Measurements from ENCODE around the gene WWC2. TPM values are rescaled to one million over a fixed set of nuclear protein-coding genes. Genes with fewer than 3 reads are reported as not detected.
A peak's percentile ranks its signal among the peaks of the same experiment; 100 is the strongest.

Gene WWC2
- total and polyA plus RNA-seq, 2 experiments from 2014 or later: 50.5 to 74.2 TPM

GRCh38 chr4:183163135-183163534 lies 64.1 kb downstream of the WWC2 start:
- Mint-ChIP-seq H3K36me3 (ENCODE audit: low read depth) (no peaks in the 10 kb centered on the region), H3K4me3 (no peak overlapping the region), H3K27ac (0 out of 2 replicates have a peak overlapping the region, but pooled peaks have one; percentile 5), H3K27me3 (ENCODE audit: insufficient read depth, low read depth, poor library complexity) (peaks cover 2% of the 10 kb centered on the region), H3K9me3 (no peaks in the 10 kb centered on the region), H3K4me1 (peaks cover 58% of the 10 kb centered on the region)
- no peaks in the 10 kb centered on the region for H3K27me3 ChIP-seq (ENCODE audit: insufficient read depth)
- H3K4me1 ChIP-seq (ENCODE audit: insufficient read depth): peaks cover 40% of the 10 kb centered on the region
- H4K20me1 ChIP-seq (replicated peaks; ENCODE audit: insufficient read depth): peaks cover 40% of the 10 kb centered on the region
- H3K9me2 ChIP-seq (ENCODE audit: insufficient read depth): no peaks in the 10 kb centered on the region
- peaks cover 98% of the 10 kb centered on the region for H3K79me2 ChIP-seq (replicated peaks; ENCODE audit: insufficient read depth)
- H3K36me3 ChIP-seq (ENCODE audit: insufficient read depth): no peaks in the 10 kb centered on the region
- H3F3A ChIP-seq (replicated peaks; ENCODE audit: low read depth): no peaks in the 10 kb centered on the region
- TF ChIP-seq ZNF114 (CRISPR knock-in tag; IDR thresholded peaks at IDR 0.05): no peak
- no peak for TF ChIP-seq NANOG (IDR thresholded peaks at IDR 0.05; ENCODE audit: borderline replicate concordance)
- no peak for TF ChIP-seq CREB1 (CRISPR knock-in tag; IDR thresholded peaks at IDR 0.05; ENCODE audit: low read depth)
- TF ChIP-seq CTCF (conservative IDR thresholded peaks at IDR 0.05; ENCODE audit: low read depth in 2 of 2): no peak
- no peak for TF ChIP-seq POLR2AphosphoS5 (IDR thresholded peaks at IDR 0.05; ENCODE audit: low read depth)
- TF ChIP-seq ZNF331 (CRISPR knock-in tag; IDR thresholded peaks at IDR 0.05; ENCODE audit: low read depth): no peak
- TF ChIP-seq ZNF462 (CRISPR knock-in tag; IDR thresholded peaks at IDR 0.05): no peak
- TF ChIP-seq EZH2phosphoT487 (IDR thresholded peaks at IDR 0.05; ENCODE audit: unreplicated experiment): no peak
- no peak for TF ChIP-seq STAT1 (IDR thresholded peaks at IDR 0.05; ENCODE audit: unreplicated experiment)
- TF ChIP-seq EZH2 (IDR thresholded peaks at IDR 0.05; ENCODE audit: low read depth, unreplicated experiment): no peak
- no peak for TF ChIP-seq ETS1 (IDR thresholded peaks at IDR 0.05)
- TF ChIP-seq JUNB (IDR thresholded peaks at IDR 0.05; ENCODE audit: unreplicated experiment): no peak
- no peak for TF ChIP-seq REST (IDR thresholded peaks at IDR 0.05; ENCODE audit: unreplicated experiment)
- H2AFZ ChIP-seq: no peak overlapping the region
- H3K27ac ChIP-seq (ENCODE audit: low read depth): peak overlapping the region; percentile 28; the same call in 1 of the 2 replicates
- H3K4me3 ChIP-seq: no peak overlapping the region
- H3K4me2 ChIP-seq: no peak overlapping the region
- ATAC-seq: peak; percentile 31; the same call in 1 of the 3 replicates
- DNase-seq (ENCODE audit: low spot score): no peak
